Measurements from ENCODE around the gene SWSAP1.

SWSAP1 gene

GRCh38 chr19:11364935-11365334 lies 9.5 kb upstream of the SWSAP1 start:
- no peak for TF ChIP-seq CTCF (IDR thresholded peaks at IDR 0.05; ENCODE audit: low read depth, low read length)
- H3K27me3 ChIP-seq (ENCODE audit: insufficient read depth, low read depth, severe bottlenecking) = no peaks in the 10 kb centered on the region
- DNase-seq = no peak
- H3K9me3 ChIP-seq (ENCODE audit: severe bottlenecking) = no peaks in the 10 kb centered on the region
- no peak overlapping the region for H3K4me3 ChIP-seq (ENCODE audit: low read depth, low read length)
- peaks cover 43% of the 10 kb centered on the region for H3K36me3 ChIP-seq
- H3K27ac ChIP-seq = no peak overlapping the region

GRCh38 chr19:11365557-11366117 lies 8.8 kb upstream of the SWSAP1 start:
- Histone ChIP-seq H3K4me3 (ENCODE audit: low read depth, low read length) (no peak overlapping the region), H3K36me3 (peaks cover 40% of the 10 kb centered on the region), H3K27me3 (ENCODE audit: insufficient read depth, low read depth, severe bottlenecking) (no peaks in the 10 kb centered on the region), H3K9me3 (ENCODE audit: severe bottlenecking) (no peaks in the 10 kb centered on the region), H3K27ac (no peak overlapping the region)
- no peak for DNase-seq
- no peak for TF ChIP-seq CTCF (IDR thresholded peaks at IDR 0.05; ENCODE audit: low read depth, low read length)

- no peaks in the 10 kb centered on the region for H3K27me3 ChIP-seq (ENCODE audit: insufficient read depth, low read depth, severe bottlenecking)
- peaks cover 21% of the 10 kb centered on the region for H3K36me3 ChIP-seq
- no peak for DNase-seq
- H3K9me3 ChIP-seq (ENCODE audit: severe bottlenecking) = no peaks in the 10 kb centered on the region
- no peak overlapping the region for H3K27ac ChIP-seq
- no peak overlapping the region for H3K4me3 ChIP-seq (ENCODE audit: low read depth, low read length)
- no peak for TF ChIP-seq CTCF (IDR thresholded peaks at IDR 0.05; ENCODE audit: low read depth, low read length)
Observed at GRCh38 chr19:11367528-11367927, 6.9 kb upstream of the SWSAP1 start.

- Histone ChIP-seq H3K27ac (no peak overlapping the region), H3K27me3 (ENCODE audit: insufficient read depth, low read depth, severe bottlenecking) (no peaks in the 10 kb centered on the region), H3K9me3 (ENCODE audit: severe bottlenecking) (no peaks in the 10 kb centered on the region), H3K4me3 (ENCODE audit: low read depth, low read length) (no peak overlapping the region), H3K36me3 (peaks cover 2% of the 10 kb centered on the region)
- TF ChIP-seq CTCF (IDR thresholded peaks at IDR 0.05; ENCODE audit: low read depth, low read length) = no peak
- DNase-seq = no peak
Observed at GRCh38 chr19:11370744-11371143, 3.7 kb upstream of the SWSAP1 start.

- DNase-seq = no peak
- Histone ChIP-seq H3K36me3 (no peaks in the 10 kb centered on the region; the same call in 1 of the 2 replicates), H3K4me3 (ENCODE audit: low read depth, low read length) (no peak overlapping the region), H3K27me3 (ENCODE audit: insufficient read depth, low read depth, severe bottlenecking) (no peaks in the 10 kb centered on the region), H3K27ac (no peak overlapping the region), H3K9me3 (ENCODE audit: severe bottlenecking) (no peaks in the 10 kb centered on the region)
- no peak for TF ChIP-seq CTCF (IDR thresholded peaks at IDR 0.05; ENCODE audit: low read depth, low read length)
Observed at GRCh38 chr19:11373166-11373884, 1.1 kb upstream of the SWSAP1 start.
